Esophagus squamous epithelium (tissue), 4 donors: ENCODE data around the gene WDR37.

ENCODE experiments used
- POLR2A ChIP-seq, 4 donors: fragments of 450-650 bp; IDR thresholded peaks; one replicate each; pipeline ENCODE4 v1.6.1; 2017; ENCODE audit warnings: antibody characterized with exemption in 4 of 4, mild to moderate bottlenecking in 4 of 4, moderate library complexity in 3 of 4
- TF ChIP-seq, protein P1 (sequence below), 6 experiments: fragments of 450-650 bp in 4 of 6; fragments of 200-600 bp in 2 of 6; sonication (generic) in 2 of 6; IDR thresholded peaks; one replicate each; pipeline ENCODE4 v1.5.1; 2016 to 2019; ENCODE audit warnings: antibody characterized with exemption in 6 of 6, mild to moderate bottlenecking in 4 of 6, moderate library complexity in 4 of 6

DNA sequence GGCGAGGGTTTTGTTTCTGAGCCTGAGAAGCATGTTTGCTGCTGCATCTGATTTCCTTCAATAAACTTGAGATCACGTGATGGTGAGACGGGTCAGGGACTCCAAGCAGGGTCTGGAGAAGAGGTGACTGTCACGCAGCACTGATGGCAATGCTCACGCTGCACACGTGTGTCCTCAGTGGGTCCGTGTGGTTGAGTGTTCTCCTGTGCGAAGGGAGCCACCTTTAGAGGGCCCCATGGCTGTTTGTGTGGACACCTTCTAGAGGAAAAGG lies 100.4 kb downstream of the WDR37 start:
- TF ChIP-seq, protein P1, sequence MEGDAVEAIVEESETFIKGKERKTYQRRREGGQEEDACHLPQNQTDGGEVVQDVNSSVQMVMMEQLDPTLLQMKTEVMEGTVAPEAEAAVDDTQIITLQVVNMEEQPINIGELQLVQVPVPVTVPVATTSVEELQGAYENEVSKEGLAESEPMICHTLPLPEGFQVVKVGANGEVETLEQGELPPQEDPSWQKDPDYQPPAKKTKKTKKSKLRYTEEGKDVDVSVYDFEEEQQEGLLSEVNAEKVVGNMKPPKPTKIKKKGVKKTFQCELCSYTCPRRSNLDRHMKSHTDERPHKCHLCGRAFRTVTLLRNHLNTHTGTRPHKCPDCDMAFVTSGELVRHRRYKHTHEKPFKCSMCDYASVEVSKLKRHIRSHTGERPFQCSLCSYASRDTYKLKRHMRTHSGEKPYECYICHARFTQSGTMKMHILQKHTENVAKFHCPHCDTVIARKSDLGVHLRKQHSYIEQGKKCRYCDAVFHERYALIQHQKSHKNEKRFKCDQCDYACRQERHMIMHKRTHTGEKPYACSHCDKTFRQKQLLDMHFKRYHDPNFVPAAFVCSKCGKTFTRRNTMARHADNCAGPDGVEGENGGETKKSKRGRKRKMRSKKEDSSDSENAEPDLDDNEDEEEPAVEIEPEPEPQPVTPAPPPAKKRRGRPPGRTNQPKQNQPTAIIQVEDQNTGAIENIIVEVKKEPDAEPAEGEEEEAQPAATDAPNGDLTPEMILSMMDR (IDR thresholded peaks at IDR 0.05): no peak
- no peak for TF ChIP-seq POLR2A (IDR thresholded peaks at IDR 0.05)
